ENCODE data around the gene OR51I1. TPM values are rescaled to one million over a fixed set of nuclear protein-coding genes. Genes with fewer than 3 reads are reported as not detected.

OR51I1 gene
- total RNA-seq, result not detected

- no peak for DNase-seq (ENCODE audit: low spot score in 2 of 2)
- no peak for FAIRE-seq
Measured at GRCh38 chr11:5441414-5441813, at the start of gene OR51I1. TSS of gene OR51I1 (minus strand) at chr11:5441514. CDS start at chr11:5441514, 0 bp downstream.

- DNase-seq (ENCODE audit: low spot score in 2 of 2) (no peak), FAIRE-seq (no peak)
Measured at GRCh38 chr11:5489576-5490357, 48.5 kb upstream of the OR51I1 start.

GRCh38 chr11:5488798-5489399 lies 47.6 kb upstream of the OR51I1 start:
- DNase-seq (ENCODE audit: low spot score in 2 of 2), result no peak
- no peak for FAIRE-seq

- FAIRE-seq, result no peak
- DNase-seq (ENCODE audit: low spot score in 2 of 2), result no peak
Measured at GRCh38 chr11:5488385-5488784, 47.1 kb upstream of the OR51I1 start, which contains the start of gene OR52D1. TSS of gene OR52D1 (plus strand) at chr11:5488685. CDS start at chr11:5488707, 22 bp downstream.

GRCh38 chr11:5486421-5486820 lies 45.1 kb upstream of the OR51I1 start:
- FAIRE-seq, result no peak
- no peak for DNase-seq (ENCODE audit: low spot score in 2 of 2)

GRCh38 chr11:5486003-5486402 lies 44.7 kb upstream of the OR51I1 start:
- no peak for FAIRE-seq

GRCh38 chr11:5476186-5476819 lies 35.0 kb upstream of the OR51I1 start:
- peak; percentile 31 to 39 for DNase-seq (ENCODE audit: low spot score in 2 of 2)
- no peak for FAIRE-seq

More at GRCh38 chr11:5486003-5486402, 44.7 kb upstream of the OR51I1 start:
- DNase-seq (ENCODE audit: low spot score in 2 of 2), result no peak

- FAIRE-seq (no peak), DNase-seq (ENCODE audit: low spot score in 2 of 2) (no peak)
Measured at GRCh38 chr11:5473921-5474320, 32.6 kb upstream of the OR51I1 start.

GRCh38 chr11:5467527-5467926 lies 26.2 kb upstream of the OR51I1 start:
- FAIRE-seq, result no peak
- no peak for DNase-seq (ENCODE audit: low spot score in 2 of 2)

- FAIRE-seq, result no peak
- no peak for DNase-seq (ENCODE audit: low spot score in 2 of 2)
Measured at GRCh38 chr11:5460983-5461621, 19.8 kb upstream of the OR51I1 start.

- DNase-seq (ENCODE audit: low spot score in 2 of 2) (no peak), FAIRE-seq (no peak)
Measured at GRCh38 chr11:5449432-5449831, 8.1 kb upstream of the OR51I1 start.

- FAIRE-seq, result no peak
- DNase-seq (ENCODE audit: low spot score in 2 of 2), result no peak
Measured at GRCh38 chr11:5449023-5449422, 7.7 kb upstream of the OR51I1 start, which contains the start of gene OR51I2. TSS of gene OR51I2 (plus strand) at chr11:5449323. CDS start at chr11:5453489, 4,166 bp downstream.

- no peak for DNase-seq (ENCODE audit: low spot score in 2 of 2)
- no peak for FAIRE-seq
Measured at GRCh38 chr11:5443835-5444393, 2.6 kb upstream of the OR51I1 start.

GRCh38 chr11:5423131-5423530 lies 18.2 kb downstream of the OR51I1 start:
- DNase-seq (ENCODE audit: low spot score in 2 of 2), result no peak
- FAIRE-seq, result no peak

- no peak for DNase-seq (ENCODE audit: low spot score in 2 of 2)
- FAIRE-seq, result no peak
Measured at GRCh38 chr11:5421811-5422210, 19.5 kb downstream of the OR51I1 start, which contains the start of gene OR51Q1. TSS of gene OR51Q1 (plus strand) at chr11:5422111. CDS start at chr11:5422201, 90 bp downstream.

- DNase-seq (ENCODE audit: low spot score in 2 of 2), result no peak
- FAIRE-seq, result no peak
Measured at GRCh38 chr11:5420993-5421392, 20.3 kb downstream of the OR51I1 start.

- no peak for FAIRE-seq
- DNase-seq (ENCODE audit: low spot score in 2 of 2), result no peak
Measured at GRCh38 chr11:5405173-5405572, 36.1 kb downstream of the OR51I1 start.

- no peak for FAIRE-seq
Measured at GRCh38 chr11:5398936-5399335, 42.4 kb downstream of the OR51I1 start.

GRCh38 chr11:5394091-5394490 lies 47.2 kb downstream of the OR51I1 start:
- FAIRE-seq (no peak), DNase-seq (ENCODE audit: low spot score in 2 of 2) (no peak)

More at GRCh38 chr11:5398936-5399335, 42.4 kb downstream of the OR51I1 start:
- DNase-seq (ENCODE audit: low spot score in 2 of 2), result no peak

Data from frontal cortex (tissue), 4 donors.